Measurements from ENCODE around the gene ZDHHC4.

ZDHHC4 gene

GRCh38 chr7:6607651-6608051, 30.4 kb downstream of the ZDHHC4 start:
- no peak for TF ChIP-seq CTCF (IDR thresholded peaks at IDR 0.05; ENCODE audit: insufficient read depth, low read length, poor library complexity, severe bottlenecking)
- Histone ChIP-seq H3K4me3 (replicated peaks; ENCODE audit: low read depth, low read length) (no peak overlapping the region), H3K36me3 (ENCODE audit: control insufficient read depth, insufficient read depth, low read length) (peaks cover 7% of the 10 kb centered on the region), H3K27me3 (replicated peaks; ENCODE audit: control insufficient read depth, insufficient read depth, low read length) (no peaks in the 10 kb centered on the region)
- DNase-seq (ENCODE audit: extremely low read depth, insufficient read length), result no peak

GRCh38 chr7:6608081-6608480, 30.8 kb downstream of the ZDHHC4 start:
- peaks cover 7% of the 10 kb centered on the region for H3K36me3 ChIP-seq (ENCODE audit: control insufficient read depth, insufficient read depth, low read length)
- no peak for DNase-seq (ENCODE audit: extremely low read depth, insufficient read length)
- H3K4me3 ChIP-seq (replicated peaks; ENCODE audit: low read depth, low read length), result no peak overlapping the region
- no peak for TF ChIP-seq CTCF (IDR thresholded peaks at IDR 0.05; ENCODE audit: insufficient read depth, low read length, poor library complexity, severe bottlenecking)
- H3K27me3 ChIP-seq (replicated peaks; ENCODE audit: control insufficient read depth, insufficient read depth, low read length), result no peaks in the 10 kb centered on the region

DNA sequence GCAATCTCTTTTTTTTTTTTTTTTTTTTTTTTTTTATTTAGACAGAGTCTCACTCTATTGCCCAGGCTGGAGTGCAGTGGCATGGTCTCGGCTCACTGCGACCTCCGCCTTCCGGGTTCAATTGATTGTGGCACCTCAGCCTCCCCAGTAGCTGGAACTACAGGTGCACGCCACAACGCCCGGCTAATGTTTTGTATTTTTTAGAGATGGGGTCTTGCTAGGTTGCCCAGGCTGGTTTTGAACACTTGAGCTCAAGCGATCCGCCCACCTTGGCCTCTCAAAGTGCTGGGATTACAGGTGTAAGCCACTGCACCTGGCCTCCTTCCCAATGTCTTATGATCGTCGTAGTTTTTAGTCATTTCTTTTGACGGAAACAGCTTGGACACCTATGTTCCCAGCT, 31.5 kb downstream of the ZDHHC4 start:
- no peak for TF ChIP-seq CTCF (IDR thresholded peaks at IDR 0.05; ENCODE audit: insufficient read depth, low read length, poor library complexity, severe bottlenecking)
- no peak overlapping the region for H3K4me3 ChIP-seq (replicated peaks; ENCODE audit: low read depth, low read length)
- H3K27me3 ChIP-seq (replicated peaks; ENCODE audit: control insufficient read depth, insufficient read depth, low read length), result no peaks in the 10 kb centered on the region
- peaks cover 7% of the 10 kb centered on the region for H3K36me3 ChIP-seq (ENCODE audit: control insufficient read depth, insufficient read depth, low read length)
- DNase-seq (ENCODE audit: extremely low read depth, insufficient read length), result no peak

- no peak overlapping the region for H3K4me3 ChIP-seq (replicated peaks; ENCODE audit: low read depth, low read length)
- no peaks in the 10 kb centered on the region; the same call in none of the 2 replicates for H3K36me3 ChIP-seq (ENCODE audit: control insufficient read depth, insufficient read depth, low read length)
- TF ChIP-seq CTCF (IDR thresholded peaks at IDR 0.05; ENCODE audit: insufficient read depth, low read length, poor library complexity, severe bottlenecking), result no peak
- DNase-seq (ENCODE audit: extremely low read depth, insufficient read length), result no peak
- H3K27me3 ChIP-seq (replicated peaks; ENCODE audit: control insufficient read depth, insufficient read depth, low read length), result no peaks in the 10 kb centered on the region; the same call in 1 of the 2 replicates
These were observed 35.6 kb downstream of the ZDHHC4 start for GRCh38 chr7:6612819-6613218.

- TF ChIP-seq CTCF (IDR thresholded peaks at IDR 0.05; ENCODE audit: insufficient read depth, low read length, poor library complexity, severe bottlenecking), result no peak
- Histone ChIP-seq H3K27me3 (replicated peaks; ENCODE audit: control insufficient read depth, insufficient read depth, low read length) (no peaks in the 10 kb centered on the region; the same call in 1 of the 2 replicates), H3K36me3 (ENCODE audit: control insufficient read depth, insufficient read depth, low read length) (no peaks in the 10 kb centered on the region; the same call in none of the 2 replicates), H3K4me3 (replicated peaks; ENCODE audit: low read depth, low read length) (no peak overlapping the region)
- DNase-seq (ENCODE audit: extremely low read depth, insufficient read length), result no peak
These were observed 36.5 kb downstream of the ZDHHC4 start for GRCh38 chr7:6613706-6614105.

All from GM06990 (cell line).